Activated T-helper 1 cell treated with anti-CD3 and anti-CD28 coated beads, Interleukin-2, amount 50 U/mL, for 16 hours (primary cell): ENCODE results near the gene KDM2A.

Experiments
- DNase-seq, 2 donors: peaks; one replicate each; pipeline ENCODE4 v3.0.0-alpha.2; 2020; ENCODE audit warnings: low read depth in 1 of 2, low spot score in 1 of 2

The KDM2A gene

GRCh38 chr11:67300256-67300755 is 181.2 kb downstream of the KDM2A start:
- no peak for DNase-seq

- no peak for DNase-seq
Observed at GRCh38 chr11:67300756-67301312, 181.8 kb downstream of the KDM2A start.

GRCh38 chr11:67301313-67301921 is 182.4 kb downstream of the KDM2A start:
- no peak for DNase-seq

- no peak for DNase-seq
Observed at GRCh38 chr11:67301951-67302516, 183.0 kb downstream of the KDM2A start.

GRCh38 chr11:67302571-67303131 is 183.6 kb downstream of the KDM2A start:
- no peak for DNase-seq

- DNase-seq, result no peak
Observed at GRCh38 chr11:67303132-67303834, 184.2 kb downstream of the KDM2A start, which contains the start of gene SSH3. Gene SSH3 (plus strand): TSS chr11:67303530. CDS start chr11:67303626, 96 bp downstream.

GRCh38 chr11:67303835-67304411 is 184.9 kb downstream of the KDM2A start:
- DNase-seq, result no peak

- DNase-seq, result no peak
Observed at GRCh38 chr11:67304511-67305113, 185.5 kb downstream of the KDM2A start.

- DNase-seq, result no peak
Observed at GRCh38 chr11:67306769-67307544, 187.9 kb downstream of the KDM2A start.

GRCh38 chr11:67307545-67308001 is 188.5 kb downstream of the KDM2A start:
- no peak for DNase-seq
